Adrenal gland (tissue), 12 donors: ENCODE measurements around the gene DNAL4. TPM values are rescaled to one million over a fixed set of nuclear protein-coding genes. Genes with fewer than 3 reads are reported as not detected.

Source experiments
- DNase-seq, 7 donors: peaks; one replicate each; pipeline ENCODE4 v3.0.0-alpha.2; 2019 to 2020
- H3K27ac ChIP-seq, 5 donors: fragments of 200-600 bp; sonication (generic) in 4 of 5; 1 replicate in 3 of 5; 2 replicates in 2 of 5; pipeline versions ENCODE4 v1.5.1 to v1.8.0; 2016 to 2020; ENCODE audit warnings: mild to moderate bottlenecking in 1 of 5
- H3K27me3 ChIP-seq: fragments of 200-600 bp; 2 replicates; pipeline ENCODE4 v1.8.0; 2021
- H3K36me3 ChIP-seq, 2 donors: fragments of 200-600 bp; replicated peaks in 1 of 2; 1 replicate in 1 of 2; 2 replicates in 1 of 2; pipeline versions ENCODE4 v1.5.1 to v1.8.0; 2018 to 2022
- H3K4me1 ChIP-seq, 2 donors: fragments of 200-600 bp; replicated peaks in 1 of 2; 1 replicate in 1 of 2; 2 replicates in 1 of 2; pipeline versions ENCODE4 v1.5.1 to v1.8.0; 2018 to 2021
- H3K4me3 ChIP-seq, 4 donors: fragments of 200-600 bp; sonication (generic) in 3 of 4; one replicate each; pipeline ENCODE4 v1.5.1; 2016 to 2018
- H3K9me3 ChIP-seq, 3 donors: fragments of 200-600 bp; sonication (generic) in 1 of 3; replicated peaks in 1 of 3; 1 replicate in 2 of 3; 2 replicates in 1 of 3; pipeline versions ENCODE4 v1.5.1 to v1.8.0; 2016 to 2021
- POLR2A ChIP-seq, 2 donors: fragments of 450-650 bp; IDR thresholded peaks; one replicate each; pipeline ENCODE4 v1.6.1; 2017; ENCODE audit warnings: antibody characterized with exemption in 2 of 2, mild to moderate bottlenecking in 2 of 2, moderate library complexity in 1 of 2
- WGBS, 4 donors: extraction: QIAGEN DNeasy Blood & Tissue Kit in 2 of 4; methylation state at CpG; one replicate each; pipeline versions ENCODE4 v1.1.5 to v1.1.7; 2013 to 2017; 5-methylcytosine and 5-hydroxymethylcytosine counted together
- intact Hi-C, 2 donors: fragments of 100-400 bp; cut with DNase I; formaldehyde crosslinking; loops; one replicate each; pipeline versions ENCODE4 v1.14.1 to v1.15.0; 2022 to 2023
- polyA plus RNA-seq, 3 donors: library from polyadenylated mRNA; stranded (reverse); fragments of 200-250 nt in 2 of 3; fragments of 350-450 nt in 1 of 3; fragmentation: Illumina TruSeq in 1 of 3; extraction: RNeasy Lipid Tissue Mini Kit (QIAGEN cat#74804) in 1 of 3; gene quantifications; one replicate each; pipeline ENCODE4 v1.2.3, GENCODE V29; 2013 to 2014
- total RNA-seq, 9 donors: library from RNA; depleted of rRNA in 4 of 9; stranded (reverse); fragments of >200 nt in 4 of 9; fragments of 120-200 nt in 1 of 9; fragmentation: NEBNext Ultra II Directional in 1 of 9; extraction: Animal tissue kit (Norgen Biotek cat#: 25700) in 1 of 9; gene quantifications; one replicate each; pipeline versions ENCODE4 v1.1.0 to v1.2.4, GENCODE V29; 2013 to 2023
- TF ChIP-seq, protein P1 (sequence below), 6 experiments: fragments of 450-650 bp in 4 of 6; fragments of 200-600 bp in 2 of 6; sonication (generic) in 1 of 6; IDR thresholded peaks; 1 replicate in 5 of 6; 2 replicates in 1 of 6; pipeline versions ENCODE4 v1.5.1 to v1.8.0; 2016 to 2021; ENCODE audit warnings: antibody characterized with exemption in 6 of 6, mild to moderate bottlenecking in 2 of 6, moderate library complexity in 1 of 6
- donor health status: healthy with polysubstance abuse.
- donor health status: Bipolar disorder and iron deficiency.
- donor health status: DM: yes; HTN: yes; CAD: no.
- donor health status: DM: no; HTN: no; CAD: no.
- donor health status: DM: no; HTN: no; CAD: no.
- donor health status: DM: yes; HTN: yes; CAD: no.

DNAL4 gene
- total and polyA plus RNA-seq, 12 donors: 11.8 to 29.8 (median 19.1) TPM

DNA sequence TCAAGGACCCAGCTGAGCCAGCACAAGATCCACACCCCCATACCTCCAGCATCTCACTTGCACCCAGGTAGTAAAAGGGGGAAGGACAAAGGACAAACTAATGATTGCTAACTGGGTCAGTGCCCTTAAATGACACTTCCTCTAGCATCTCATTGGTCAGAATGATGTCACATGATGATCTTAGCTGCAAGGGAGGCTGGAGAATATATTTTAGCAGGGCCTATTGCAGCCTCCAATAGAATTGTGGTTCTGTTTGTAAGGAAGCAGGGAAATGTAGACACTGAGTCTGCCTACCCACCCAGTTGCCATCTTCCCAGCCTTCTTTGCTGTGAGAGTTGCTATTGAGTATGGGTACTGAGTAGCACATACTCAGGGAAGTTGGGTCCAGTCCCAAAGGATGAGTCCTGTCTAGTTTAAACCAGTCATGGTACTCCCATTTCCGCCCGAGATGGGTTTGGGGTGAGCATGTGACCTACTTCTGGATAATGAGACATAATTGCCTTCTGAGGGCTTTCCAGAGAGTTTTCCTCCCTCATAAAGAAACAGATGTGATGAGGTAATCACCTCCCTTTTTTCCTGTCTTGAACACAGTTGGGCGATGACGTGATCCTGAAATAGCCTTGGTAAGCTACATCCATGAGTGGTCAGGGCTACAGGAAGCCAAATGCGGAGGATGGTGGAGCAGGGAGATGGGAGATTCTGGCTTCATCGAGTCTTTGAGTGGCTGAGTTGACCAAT is 5.5 kb upstream of the DNAL4 start:
- H3K27ac ChIP-seq: no peak overlapping the region
- no peak for TF ChIP-seq POLR2A (IDR thresholded peaks at IDR 0.05)
- TF ChIP-seq, protein P1, sequence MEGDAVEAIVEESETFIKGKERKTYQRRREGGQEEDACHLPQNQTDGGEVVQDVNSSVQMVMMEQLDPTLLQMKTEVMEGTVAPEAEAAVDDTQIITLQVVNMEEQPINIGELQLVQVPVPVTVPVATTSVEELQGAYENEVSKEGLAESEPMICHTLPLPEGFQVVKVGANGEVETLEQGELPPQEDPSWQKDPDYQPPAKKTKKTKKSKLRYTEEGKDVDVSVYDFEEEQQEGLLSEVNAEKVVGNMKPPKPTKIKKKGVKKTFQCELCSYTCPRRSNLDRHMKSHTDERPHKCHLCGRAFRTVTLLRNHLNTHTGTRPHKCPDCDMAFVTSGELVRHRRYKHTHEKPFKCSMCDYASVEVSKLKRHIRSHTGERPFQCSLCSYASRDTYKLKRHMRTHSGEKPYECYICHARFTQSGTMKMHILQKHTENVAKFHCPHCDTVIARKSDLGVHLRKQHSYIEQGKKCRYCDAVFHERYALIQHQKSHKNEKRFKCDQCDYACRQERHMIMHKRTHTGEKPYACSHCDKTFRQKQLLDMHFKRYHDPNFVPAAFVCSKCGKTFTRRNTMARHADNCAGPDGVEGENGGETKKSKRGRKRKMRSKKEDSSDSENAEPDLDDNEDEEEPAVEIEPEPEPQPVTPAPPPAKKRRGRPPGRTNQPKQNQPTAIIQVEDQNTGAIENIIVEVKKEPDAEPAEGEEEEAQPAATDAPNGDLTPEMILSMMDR (IDR thresholded peaks at IDR 0.05): no peak
- no peaks in the 10 kb centered on the region for H3K9me3 ChIP-seq
- no peaks in the 10 kb centered on the region for H3K27me3 ChIP-seq
- 85 to 93% (median 88%) methylated on average over 6 of the region's 6 CpGs for WGBS, 4 donors
- no peaks in the 10 kb centered on the region for H3K36me3 ChIP-seq
- no peak overlapping the region for H3K4me3 ChIP-seq
- intact Hi-C loops: no loop called here
- no peak for DNase-seq
- H3K4me1 ChIP-seq: no peaks in the 10 kb centered on the region

DNA sequence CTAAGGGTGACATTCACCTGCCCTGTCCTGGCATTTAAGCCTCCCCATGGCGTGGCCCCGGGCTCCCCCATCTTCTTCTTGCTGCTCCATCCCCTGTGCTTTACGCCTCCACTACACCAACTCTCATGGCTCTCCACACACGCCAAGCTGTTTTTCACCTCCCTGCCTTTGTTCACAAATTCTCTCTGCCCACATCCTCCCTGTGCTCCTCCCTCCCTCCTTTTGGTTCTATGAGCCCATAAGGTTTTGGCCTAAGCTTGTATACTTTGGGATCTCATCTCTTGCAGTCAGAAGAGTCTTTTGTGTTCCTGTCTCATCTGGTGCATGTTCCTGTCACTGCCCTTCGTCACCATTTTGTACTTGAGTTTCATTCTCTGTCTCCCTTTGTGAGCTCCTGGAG is 4.6 kb upstream of the DNAL4 start:
- 66 to 72% (median 70%) methylated on average over 5 of the region's 5 CpGs for WGBS, 4 donors
- TF ChIP-seq, protein P1 (IDR thresholded peaks at IDR 0.05): no peak
- TF ChIP-seq POLR2A (IDR thresholded peaks at IDR 0.05): no peak

GRCh38 chr22:38796262-38796957 is 2.5 kb upstream of the DNAL4 start:
- no peak overlapping the region for H3K4me3 ChIP-seq
- H3K9me3 ChIP-seq: no peaks in the 10 kb centered on the region
- peaks cover 8 to 10% of the 10 kb centered on the region in 2 donors for H3K4me1 ChIP-seq
- H3K27me3 ChIP-seq: no peaks in the 10 kb centered on the region
- TF ChIP-seq, protein P1 (IDR thresholded peaks at IDR 0.05): no peak
- no peak for TF ChIP-seq POLR2A (IDR thresholded peaks at IDR 0.05)
- 69 to 82% (median 74%) methylated on average over 12 of the region's 12 CpGs for WGBS, 4 donors
- intact Hi-C loops: no loop called here
- DNase-seq: no peak
- no peaks in the 10 kb centered on the region for H3K36me3 ChIP-seq
- H3K27ac ChIP-seq: no peak overlapping the region

More for the DNA sequence above, 4.6 kb upstream of the DNAL4 start:
- no peak overlapping the region for H3K4me3 ChIP-seq
- H3K27me3 ChIP-seq: no peaks in the 10 kb centered on the region
- intact Hi-C loops: no loop called here
- H3K4me1 ChIP-seq: peaks cover 0 to 1% of the 10 kb centered on the region in 2 donors
- H3K9me3 ChIP-seq: no peaks in the 10 kb centered on the region
- no peak for DNase-seq
- no peak overlapping the region for H3K27ac ChIP-seq
- no peaks in the 10 kb centered on the region for H3K36me3 ChIP-seq

DNA sequence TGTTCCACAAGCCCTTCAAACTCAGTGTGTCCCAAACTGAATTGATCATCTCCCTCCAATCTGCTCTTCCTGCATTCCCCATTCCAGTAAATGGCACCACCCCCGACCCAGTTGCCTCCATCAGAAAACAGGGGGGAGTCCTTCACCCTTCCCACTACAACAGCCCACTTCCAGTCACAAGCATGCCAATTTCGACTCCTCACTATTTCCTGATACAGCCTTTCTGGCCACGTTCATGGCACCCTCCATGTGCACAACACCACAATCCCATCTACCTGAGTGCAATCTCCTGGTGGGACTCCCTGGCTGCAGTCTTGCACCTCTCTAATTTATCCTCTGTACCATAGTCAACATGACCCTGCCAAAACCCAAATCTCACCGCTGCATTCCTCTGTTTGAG is 1.6 kb upstream of the DNAL4 start:
- no peak for TF ChIP-seq POLR2A (IDR thresholded peaks at IDR 0.05)
- TF ChIP-seq, protein P1 (IDR thresholded peaks at IDR 0.05): no peak
- Histone ChIP-seq H3K36me3 (no peaks in the 10 kb centered on the region), H3K4me3 (no peak overlapping the region), H3K27me3 (no peaks in the 10 kb centered on the region), H3K27ac (no peak overlapping the region), H3K4me1 (peaks cover 8 to 10% of the 10 kb centered on the region in 2 donors), H3K9me3 (no peaks in the 10 kb centered on the region)
- intact Hi-C loops: no loop called here
- no peak for DNase-seq
- WGBS, 4 donors: 53 to 70% (median 66%) methylated on average over 4 of the region's 4 CpGs
